Prostate gland (tissue), 2 donors: Measurements from ENCODE around the gene FLYWCH1.

Experiments used
- POLR2AphosphoS5 ChIP-seq: sonication (generic); formaldehyde crosslinking; IDR thresholded peaks from one replicate; pipeline ENCODE4 v1.6.1; 2017; ENCODE audit warnings: antibody characterized with exemption
- TF ChIP-seq, protein P1 (sequence below), 4 experiments: fragments of 200-600 bp in 2 of 4; fragments of 450-650 bp in 2 of 4; sonication (generic) in 2 of 4; IDR thresholded peaks; 1 replicate in 3 of 4; 2 replicates in 1 of 4; pipeline ENCODE4 v1.5.1; 2016 to 2019; ENCODE audit warnings: antibody characterized with exemption in 4 of 4, mild to moderate bottlenecking in 2 of 4, moderate library complexity in 2 of 4

DNA sequence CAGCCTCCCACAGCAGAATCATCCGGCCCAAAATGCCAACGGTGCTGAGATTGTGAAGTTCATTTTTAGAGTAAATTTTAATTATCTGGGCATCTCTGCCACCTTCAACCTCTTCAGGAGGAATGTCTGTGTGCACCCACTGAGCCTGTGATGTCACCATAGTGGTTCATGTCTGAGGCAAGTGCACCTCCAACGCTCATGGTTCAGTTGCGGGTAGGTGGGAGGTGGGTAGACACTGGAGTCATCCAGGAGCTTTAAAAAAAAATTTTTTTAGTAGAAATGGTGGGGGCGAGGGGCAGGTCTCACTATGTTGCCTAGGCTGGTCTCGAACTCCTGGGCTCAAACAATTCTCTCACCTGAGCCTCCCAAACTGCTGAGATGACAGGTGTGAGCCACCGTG, 1.9 kb downstream of the FLYWCH1 start:
- TF ChIP-seq, protein P1, sequence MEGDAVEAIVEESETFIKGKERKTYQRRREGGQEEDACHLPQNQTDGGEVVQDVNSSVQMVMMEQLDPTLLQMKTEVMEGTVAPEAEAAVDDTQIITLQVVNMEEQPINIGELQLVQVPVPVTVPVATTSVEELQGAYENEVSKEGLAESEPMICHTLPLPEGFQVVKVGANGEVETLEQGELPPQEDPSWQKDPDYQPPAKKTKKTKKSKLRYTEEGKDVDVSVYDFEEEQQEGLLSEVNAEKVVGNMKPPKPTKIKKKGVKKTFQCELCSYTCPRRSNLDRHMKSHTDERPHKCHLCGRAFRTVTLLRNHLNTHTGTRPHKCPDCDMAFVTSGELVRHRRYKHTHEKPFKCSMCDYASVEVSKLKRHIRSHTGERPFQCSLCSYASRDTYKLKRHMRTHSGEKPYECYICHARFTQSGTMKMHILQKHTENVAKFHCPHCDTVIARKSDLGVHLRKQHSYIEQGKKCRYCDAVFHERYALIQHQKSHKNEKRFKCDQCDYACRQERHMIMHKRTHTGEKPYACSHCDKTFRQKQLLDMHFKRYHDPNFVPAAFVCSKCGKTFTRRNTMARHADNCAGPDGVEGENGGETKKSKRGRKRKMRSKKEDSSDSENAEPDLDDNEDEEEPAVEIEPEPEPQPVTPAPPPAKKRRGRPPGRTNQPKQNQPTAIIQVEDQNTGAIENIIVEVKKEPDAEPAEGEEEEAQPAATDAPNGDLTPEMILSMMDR (IDR thresholded peaks at IDR 0.05) = no peak
- TF ChIP-seq POLR2AphosphoS5 = no peak
